A549 (cell line): ENCODE results near the gene PILRB. TPM values are rescaled to one million over a fixed set of nuclear protein-coding genes. Genes with fewer than 3 reads are reported as not detected.

Experiments
- ATAC-seq, 2 experiments: fragments of 200-7000 bp in 1 of 2; fragments of >200 bp in 1 of 2; cut with Nextera tagmentation in 1 of 2; cut with Tn5 transposase in 1 of 2; 3 replicates each; pipeline versions ENCODE4 v1.8.0 to v1.9.1; 2018 to 2020; ENCODE audit warnings: mild to moderate bottlenecking in 1 of 2, moderate library complexity in 1 of 2
- CTCF ChIA-PET: fragments of 300-600 bp; sonication (Branson Sonifier 250); formaldehyde crosslinking; extraction: SDS; loops from one replicate; lab custom pipeline; 2021; ENCODE audit warnings: antibody characterized with exemption, inconsistent platforms; lab: Yijun Ruan, JAX
- POLR2A ChIA-PET: fragments of 350-600 bp; formaldehyde crosslinking; extraction: SDS; loops from one replicate; lab custom pipeline; 2021; ENCODE audit warnings: antibody characterized with exemption, inconsistent platforms; lab: Yijun Ruan, JAX
- DNase-seq, 2 experiments: peaks; one replicate each; pipeline versions ENCODE4 v3.0.0 to v3.0.0-alpha.2; 2011 to 2016; ENCODE audit warnings: low read depth in 1 of 2, low spot score in 1 of 2
- FAIRE-seq: peaks from 2 replicates; lab custom pipeline; 2011; peaks lifted over from hg19 to GRCh38; lab: Jason Lieb, UNC
- H3K27ac ChIP-seq, 2 experiments: fragments of >200 bp; sonication (Bioruptor Twin); formaldehyde crosslinking; 3 replicates each; pipeline ENCODE4 v1.5.1; 2016 to 2017
- H3K4me1 ChIP-seq: fragments of >200 bp; sonication (Bioruptor Twin); formaldehyde crosslinking; 3 replicates; pipeline ENCODE4 v1.6.1; 2016
- H3K4me2 ChIP-seq: fragments of >200 bp; sonication (Bioruptor Twin); formaldehyde crosslinking; 3 replicates; pipeline ENCODE4 v1.6.1; 2016
- H3K4me3 ChIP-seq: fragments of >200 bp; sonication (Bioruptor Twin); formaldehyde crosslinking; 3 replicates; pipeline ENCODE4 v1.5.1; 2016
- H3K9me3 ChIP-seq: fragments of >200 bp; sonication (Bioruptor Twin); formaldehyde crosslinking; 3 replicates; pipeline ENCODE4 v1.6.1; 2016
- BCL3 ChIP-seq: fragments of >200 bp; sonication (Bioruptor Twin); formaldehyde crosslinking; IDR thresholded peaks from 3 replicates; pipeline ENCODE4 v1.6.1; 2016
- CBX8 ChIP-seq: fragments of 200-600 bp; sonication (generic); IDR thresholded peaks from 2 replicates; pipeline ENCODE4 v1.6.1; 2016
- CHD2 ChIP-seq: fragments of 150-350 bp; IDR thresholded peaks from 2 replicates; pipeline ENCODE4 v1.6.1; 2014; ENCODE audit warnings: low read length; ENCODE audit not compliant: partially characterized antibody
- EHF ChIP-seq: fragments of 250-450 bp; sonication (Bioruptor Pico); IDR thresholded peaks from 2 replicates; pipeline ENCODE4 v1.5.0; 2020; ENCODE audit warnings: mild to moderate bottlenecking
- ELK1 ChIP-seq: fragments of 150-350 bp; IDR thresholded peaks from 2 replicates; pipeline ENCODE4 v1.6.1; 2014; ENCODE audit warnings: low read depth, mild to moderate bottlenecking, low read length
- ESRRA ChIP-seq: fragments of 150-350 bp; IDR thresholded peaks from 2 replicates; pipeline ENCODE4 v1.6.1; 2014; ENCODE audit warnings: mild to moderate bottlenecking, low read length, borderline replicate concordance
- GATA3 ChIP-seq: IDR thresholded peaks from 2 replicates; pipeline ENCODE4 v1.6.1; 2012; ENCODE audit warnings: borderline replicate concordance
- HEYL ChIP-seq: fragments of 250-450 bp; sonication (Bioruptor Pico); IDR thresholded peaks from 2 replicates; pipeline ENCODE4 v1.8.0; 2021; ENCODE audit warnings: mild to moderate bottlenecking, moderate library complexity
- HMGXB4 ChIP-seq: fragments of 250-450 bp; sonication (Bioruptor Pico); IDR thresholded peaks from 2 replicates; pipeline ENCODE4 v1.5.0; 2021; ENCODE audit warnings: mild to moderate bottlenecking, moderate library complexity, borderline replicate concordance
- KDM5A ChIP-seq: fragments of 200-600 bp; sonication (generic); IDR thresholded peaks from 2 replicates; pipeline ENCODE4 v1.6.1; 2016; ENCODE audit warnings: antibody characterized with exemption, mild to moderate bottlenecking
- MAX ChIP-seq: IDR thresholded peaks from 2 replicates; pipeline ENCODE4 v1.6.1; 2012
- MYC ChIP-seq: IDR thresholded peaks from 2 replicates; pipeline ENCODE4 v1.6.1; 2012; ENCODE audit warnings: mild to moderate bottlenecking, inconsistent platforms, low read length, improper control_type of control experiment, borderline replicate concordance
- NFE2L2 ChIP-seq: fragments of 150-350 bp; conservative IDR thresholded peaks from 2 replicates; pipeline ENCODE4 v1.6.1; 2014; ENCODE audit warnings: low read length
- PHF8 ChIP-seq: fragments of 200-600 bp; sonication (generic); IDR thresholded peaks from 2 replicates; pipeline ENCODE4 v1.6.1; 2016; ENCODE audit warnings: low read depth, mild to moderate bottlenecking, antibody characterized with exemption, moderate library complexity, borderline replicate concordance
- RAD21 ChIP-seq, 2 experiments: fragments of >200 bp in 1 of 2; sonication (Bioruptor Twin) in 1 of 2; formaldehyde crosslinking in 1 of 2; IDR thresholded peaks in 1 of 2; conservative IDR thresholded peaks in 1 of 2; 2 replicates in 1 of 2; 3 replicates in 1 of 2; pipeline ENCODE4 v1.6.1; 2012 to 2018; ENCODE audit warnings: inconsistent platforms in 1 of 2
- SREBF2 ChIP-seq: fragments of 450-650 bp; IDR thresholded peaks from 2 replicates; pipeline ENCODE4 v1.6.1; 2014; ENCODE audit warnings: mild to moderate bottlenecking, moderate library complexity
- ZNF302 ChIP-seq: fragments of 250-450 bp; sonication (Bioruptor Pico); IDR thresholded peaks from 2 replicates; pipeline ENCODE4 v1.9.0; 2021; ENCODE audit warnings: inconsistent platforms, mild to moderate bottlenecking, moderate library complexity
- WGBS: methylation state at CpG from one replicate; pipeline ENCODE4 v1.1.6; 2017; ENCODE audit errors: missing lambda C conversion rate; 5-methylcytosine and 5-hydroxymethylcytosine counted together
- polyA plus RNA-seq, 4 experiments: library from polyadenylated mRNA; depleted of rRNA in 3 of 4; stranded (reverse); fragments of >200 nt; fragmentation: RNase III in 1 of 4; extraction: RNeasy Plus Mini Kit Qiagen cat#74134 plus additional on column Dnase treatment in 1 of 4; gene quantifications; 2 replicates in 3 of 4; 3 replicates in 1 of 4; pipeline ENCODE4 v1.2.3, GENCODE V29; 2011 to 2017
- TF ChIP-seq, protein P1 (sequence below): fragments of 200-600 bp; sonication (generic); IDR thresholded peaks from 2 replicates; pipeline ENCODE4 v1.6.1; 2016; ENCODE audit warnings: antibody characterized with exemption, mild to moderate bottlenecking, moderate library complexity
- TF ChIP-seq, protein P2 (sequence below): fragments of 450-650 bp; IDR thresholded peaks from 2 replicates; pipeline ENCODE4 v1.6.1; 2014; ENCODE audit warnings: antibody characterized with exemption

PILRB gene
- polyA plus RNA-seq, 2 of the 4 experiments (the other 2 are of a cell fraction), result 24.9 to 47.8 TPM

GRCh38 chr7:100389437-100390088, 31.6 kb downstream of the PILRB start:
- TF ChIP-seq, protein P1, sequence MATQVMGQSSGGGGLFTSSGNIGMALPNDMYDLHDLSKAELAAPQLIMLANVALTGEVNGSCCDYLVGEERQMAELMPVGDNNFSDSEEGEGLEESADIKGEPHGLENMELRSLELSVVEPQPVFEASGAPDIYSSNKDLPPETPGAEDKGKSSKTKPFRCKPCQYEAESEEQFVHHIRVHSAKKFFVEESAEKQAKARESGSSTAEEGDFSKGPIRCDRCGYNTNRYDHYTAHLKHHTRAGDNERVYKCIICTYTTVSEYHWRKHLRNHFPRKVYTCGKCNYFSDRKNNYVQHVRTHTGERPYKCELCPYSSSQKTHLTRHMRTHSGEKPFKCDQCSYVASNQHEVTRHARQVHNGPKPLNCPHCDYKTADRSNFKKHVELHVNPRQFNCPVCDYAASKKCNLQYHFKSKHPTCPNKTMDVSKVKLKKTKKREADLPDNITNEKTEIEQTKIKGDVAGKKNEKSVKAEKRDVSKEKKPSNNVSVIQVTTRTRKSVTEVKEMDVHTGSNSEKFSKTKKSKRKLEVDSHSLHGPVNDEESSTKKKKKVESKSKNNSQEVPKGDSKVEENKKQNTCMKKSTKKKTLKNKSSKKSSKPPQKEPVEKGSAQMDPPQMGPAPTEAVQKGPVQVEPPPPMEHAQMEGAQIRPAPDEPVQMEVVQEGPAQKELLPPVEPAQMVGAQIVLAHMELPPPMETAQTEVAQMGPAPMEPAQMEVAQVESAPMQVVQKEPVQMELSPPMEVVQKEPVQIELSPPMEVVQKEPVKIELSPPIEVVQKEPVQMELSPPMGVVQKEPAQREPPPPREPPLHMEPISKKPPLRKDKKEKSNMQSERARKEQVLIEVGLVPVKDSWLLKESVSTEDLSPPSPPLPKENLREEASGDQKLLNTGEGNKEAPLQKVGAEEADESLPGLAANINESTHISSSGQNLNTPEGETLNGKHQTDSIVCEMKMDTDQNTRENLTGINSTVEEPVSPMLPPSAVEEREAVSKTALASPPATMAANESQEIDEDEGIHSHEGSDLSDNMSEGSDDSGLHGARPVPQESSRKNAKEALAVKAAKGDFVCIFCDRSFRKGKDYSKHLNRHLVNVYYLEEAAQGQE, result no peak
- TF ChIP-seq, protein P2, sequence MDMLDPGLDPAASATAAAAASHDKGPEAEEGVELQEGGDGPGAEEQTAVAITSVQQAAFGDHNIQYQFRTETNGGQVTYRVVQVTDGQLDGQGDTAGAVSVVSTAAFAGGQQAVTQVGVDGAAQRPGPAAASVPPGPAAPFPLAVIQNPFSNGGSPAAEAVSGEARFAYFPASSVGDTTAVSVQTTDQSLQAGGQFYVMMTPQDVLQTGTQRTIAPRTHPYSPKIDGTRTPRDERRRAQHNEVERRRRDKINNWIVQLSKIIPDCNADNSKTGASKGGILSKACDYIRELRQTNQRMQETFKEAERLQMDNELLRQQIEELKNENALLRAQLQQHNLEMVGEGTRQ, result no peak
- TF ChIP-seq ZNF302 (CRISPR knock-in tag) (no peak), PHF8 (no peak), CBX8 (no peak), SREBF2 (no peak), BCL3 (no peak), HEYL (CRISPR knock-in tag) (no peak), MAX (no peak), MYC (no peak), RAD21 (conservative IDR thresholded peaks at IDR 0.05 in 1 of 2, IDR thresholded peaks at IDR 0.05 in 1 of 2) (no peak), HMGXB4 (no peak), EHF (CRISPR knock-in tag) (no peak), KDM5A (no peak), ELK1 (no peak), CHD2 (no peak), GATA3 (no peak), ESRRA (no peak), NFE2L2 (no peak)
- no peak overlapping the region for H3K4me2 ChIP-seq
- no peaks in the 10 kb centered on the region for H3K4me1 ChIP-seq
- H3K4me3 ChIP-seq, result no peak overlapping the region
- ChIA-PET POLR2A (interaction anchor here (0.6 kb wide), 1 partner anchor 39 kb away, joined by 3 read pairs; the partner anchor contains the start of gene ZCWPW1), CTCF (interaction anchor here (1.7 to 3.0 kb wide), 3 partner anchors 9 to 18 kb away, joined by 3 to 11 read pairs (median 4); no protein-coding TSS in a partner anchor)
- WGBS, result 60% methylated on average over 9 of the region's 9 CpGs
- no peaks in the 10 kb centered on the region for H3K9me3 ChIP-seq
- H3K27ac ChIP-seq, result no peak overlapping the region
- DNase-seq (no peak), FAIRE-seq (no peak), ATAC-seq (no peak)
